ENCODE data around the gene NXPH1.

GRCh38 chr7:8491544-8492489 is 58.4 kb downstream of the NXPH1 start:
- TF ChIP-seq, protein P1, sequence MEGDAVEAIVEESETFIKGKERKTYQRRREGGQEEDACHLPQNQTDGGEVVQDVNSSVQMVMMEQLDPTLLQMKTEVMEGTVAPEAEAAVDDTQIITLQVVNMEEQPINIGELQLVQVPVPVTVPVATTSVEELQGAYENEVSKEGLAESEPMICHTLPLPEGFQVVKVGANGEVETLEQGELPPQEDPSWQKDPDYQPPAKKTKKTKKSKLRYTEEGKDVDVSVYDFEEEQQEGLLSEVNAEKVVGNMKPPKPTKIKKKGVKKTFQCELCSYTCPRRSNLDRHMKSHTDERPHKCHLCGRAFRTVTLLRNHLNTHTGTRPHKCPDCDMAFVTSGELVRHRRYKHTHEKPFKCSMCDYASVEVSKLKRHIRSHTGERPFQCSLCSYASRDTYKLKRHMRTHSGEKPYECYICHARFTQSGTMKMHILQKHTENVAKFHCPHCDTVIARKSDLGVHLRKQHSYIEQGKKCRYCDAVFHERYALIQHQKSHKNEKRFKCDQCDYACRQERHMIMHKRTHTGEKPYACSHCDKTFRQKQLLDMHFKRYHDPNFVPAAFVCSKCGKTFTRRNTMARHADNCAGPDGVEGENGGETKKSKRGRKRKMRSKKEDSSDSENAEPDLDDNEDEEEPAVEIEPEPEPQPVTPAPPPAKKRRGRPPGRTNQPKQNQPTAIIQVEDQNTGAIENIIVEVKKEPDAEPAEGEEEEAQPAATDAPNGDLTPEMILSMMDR (IDR thresholded peaks at IDR 0.05): no peak
- no peak for TF ChIP-seq POLR2A (IDR thresholded peaks at IDR 0.05)

All from testis (tissue), 2 donors.